Keratinocyte (primary cell): ENCODE data around the gene EDC3.

Source experiments
- EZH2 ChIP-seq: IDR thresholded peaks from one replicate; pipeline ENCODE4 v1.6.1; 2012; ENCODE audit warnings: inconsistent platforms, mild to moderate bottlenecking, low read length, moderate library complexity
- TF ChIP-seq, protein P1 (sequence below), 3 experiments: IDR thresholded peaks in 1 of 3; conservative IDR thresholded peaks in 1 of 3; optimal IDR thresholded peaks in 1 of 3; 2 replicates in 2 of 3; 3 replicates in 1 of 3; pipeline versions ENCODE3 to v1.5.1; 2011; ENCODE audit warnings: low read length in 3 of 3, mild to moderate bottlenecking in 3 of 3, moderate library complexity in 2 of 3, control low read depth in 1 of 3, inconsistent platforms in 1 of 3; ENCODE audit not compliant: insufficient read depth in 2 of 3; ENCODE audit errors: extremely low read depth in 1 of 3

DNA sequence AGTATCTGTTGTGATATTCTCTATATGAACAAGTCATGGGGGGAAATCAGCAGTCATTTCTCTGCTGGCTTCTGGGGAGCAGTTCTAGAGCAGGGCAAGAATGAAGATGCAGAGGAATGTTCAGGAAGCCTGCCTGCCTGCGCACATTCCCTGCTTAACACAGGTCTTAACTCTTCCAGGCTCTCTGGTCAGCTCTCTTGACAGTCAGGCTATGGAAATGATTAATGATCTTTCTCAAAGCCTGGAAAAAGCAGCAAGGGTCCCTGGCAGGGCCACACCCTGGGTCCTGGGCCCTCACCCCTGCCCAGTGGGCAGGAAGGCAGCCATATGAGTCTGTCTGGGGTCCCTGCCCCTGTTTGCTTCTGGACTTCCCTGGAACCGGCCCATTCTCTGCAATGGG lies 111.6 kb downstream of the EDC3 start:
- TF ChIP-seq, protein P1, sequence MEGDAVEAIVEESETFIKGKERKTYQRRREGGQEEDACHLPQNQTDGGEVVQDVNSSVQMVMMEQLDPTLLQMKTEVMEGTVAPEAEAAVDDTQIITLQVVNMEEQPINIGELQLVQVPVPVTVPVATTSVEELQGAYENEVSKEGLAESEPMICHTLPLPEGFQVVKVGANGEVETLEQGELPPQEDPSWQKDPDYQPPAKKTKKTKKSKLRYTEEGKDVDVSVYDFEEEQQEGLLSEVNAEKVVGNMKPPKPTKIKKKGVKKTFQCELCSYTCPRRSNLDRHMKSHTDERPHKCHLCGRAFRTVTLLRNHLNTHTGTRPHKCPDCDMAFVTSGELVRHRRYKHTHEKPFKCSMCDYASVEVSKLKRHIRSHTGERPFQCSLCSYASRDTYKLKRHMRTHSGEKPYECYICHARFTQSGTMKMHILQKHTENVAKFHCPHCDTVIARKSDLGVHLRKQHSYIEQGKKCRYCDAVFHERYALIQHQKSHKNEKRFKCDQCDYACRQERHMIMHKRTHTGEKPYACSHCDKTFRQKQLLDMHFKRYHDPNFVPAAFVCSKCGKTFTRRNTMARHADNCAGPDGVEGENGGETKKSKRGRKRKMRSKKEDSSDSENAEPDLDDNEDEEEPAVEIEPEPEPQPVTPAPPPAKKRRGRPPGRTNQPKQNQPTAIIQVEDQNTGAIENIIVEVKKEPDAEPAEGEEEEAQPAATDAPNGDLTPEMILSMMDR (optimal IDR thresholded peaks at IDR 0.05 in 1 of 3, IDR thresholded peaks at IDR 0.05 in 1 of 3, conservative IDR thresholded peaks at IDR 0.05 in 1 of 3; ENCODE audit: extremely low read depth in 1 of 3, insufficient read depth in 2 of 3, low read length in 3 of 3) = no peak
- no peak for TF ChIP-seq EZH2
